GM12878 (cell line): ENCODE data around the gene UCN2.

Source experiments
- FOXM1 ChIP-seq: IDR thresholded peaks from 2 replicates; pipeline ENCODE4 v1.6.1; 2012; ENCODE audit warnings: low read depth, mild to moderate bottlenecking, inconsistent platforms, low read length, moderate library complexity
- NFYB ChIP-seq: IDR thresholded peaks from 2 replicates; pipeline ENCODE4 v1.6.1; 2011; ENCODE audit warnings: low read depth, mild to moderate bottlenecking, low read length, improper control_type of control experiment, moderate library complexity; ENCODE audit not compliant: insufficient read depth
- TAF1 ChIP-seq: IDR thresholded peaks from 2 replicates; pipeline ENCODE4 v1.6.1; 2011; ENCODE audit warnings: mild to moderate bottlenecking, low read depth, low read length, borderline replicate concordance
- ZNF24 ChIP-seq: fragments of 450-650 bp; IDR thresholded peaks from 2 replicates; pipeline ENCODE4 v1.6.1; 2017; ENCODE audit warnings: antibody characterized with exemption, mild to moderate bottlenecking
- TF ChIP-seq, protein P1 (sequence below), 3 experiments: IDR thresholded peaks in 2 of 3; conservative IDR thresholded peaks in 1 of 3; 2 replicates each; pipeline ENCODE4 v1.5.1; 2011; ENCODE audit warnings: low read depth in 3 of 3, low read length in 3 of 3, mild to moderate bottlenecking in 3 of 3, control low read depth in 2 of 3, moderate library complexity in 2 of 3, inconsistent platforms in 1 of 3, mixed read lengths in 1 of 3; ENCODE audit not compliant: control insufficient read depth in 2 of 3, insufficient read depth in 1 of 3; ENCODE audit errors: extremely low read depth in 1 of 3

DNA sequence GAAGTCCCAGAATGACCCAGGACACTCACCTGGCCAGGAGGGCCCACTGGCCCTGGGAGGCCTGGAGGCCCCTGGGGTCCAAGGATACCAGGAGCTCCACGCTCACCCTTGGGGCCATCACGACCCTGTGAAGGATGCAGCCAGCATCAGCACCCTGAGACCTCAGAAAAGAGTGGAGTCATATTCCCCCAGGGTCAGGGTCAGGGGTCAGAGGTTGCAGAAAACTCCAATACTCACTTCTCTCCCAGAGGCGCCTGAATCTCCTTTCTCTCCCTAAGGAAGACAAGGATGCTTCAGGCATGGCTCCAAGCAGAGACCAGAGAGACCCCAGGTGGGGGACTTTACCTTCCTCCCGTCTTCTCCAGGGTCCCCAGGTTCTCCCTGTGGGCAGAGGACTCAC, 13.1 kb upstream of the UCN2 start:
- TF ChIP-seq TAF1 (no peak), NFYB (no peak), FOXM1 (no peak), ZNF24 (no peak)
- TF ChIP-seq, protein P1, sequence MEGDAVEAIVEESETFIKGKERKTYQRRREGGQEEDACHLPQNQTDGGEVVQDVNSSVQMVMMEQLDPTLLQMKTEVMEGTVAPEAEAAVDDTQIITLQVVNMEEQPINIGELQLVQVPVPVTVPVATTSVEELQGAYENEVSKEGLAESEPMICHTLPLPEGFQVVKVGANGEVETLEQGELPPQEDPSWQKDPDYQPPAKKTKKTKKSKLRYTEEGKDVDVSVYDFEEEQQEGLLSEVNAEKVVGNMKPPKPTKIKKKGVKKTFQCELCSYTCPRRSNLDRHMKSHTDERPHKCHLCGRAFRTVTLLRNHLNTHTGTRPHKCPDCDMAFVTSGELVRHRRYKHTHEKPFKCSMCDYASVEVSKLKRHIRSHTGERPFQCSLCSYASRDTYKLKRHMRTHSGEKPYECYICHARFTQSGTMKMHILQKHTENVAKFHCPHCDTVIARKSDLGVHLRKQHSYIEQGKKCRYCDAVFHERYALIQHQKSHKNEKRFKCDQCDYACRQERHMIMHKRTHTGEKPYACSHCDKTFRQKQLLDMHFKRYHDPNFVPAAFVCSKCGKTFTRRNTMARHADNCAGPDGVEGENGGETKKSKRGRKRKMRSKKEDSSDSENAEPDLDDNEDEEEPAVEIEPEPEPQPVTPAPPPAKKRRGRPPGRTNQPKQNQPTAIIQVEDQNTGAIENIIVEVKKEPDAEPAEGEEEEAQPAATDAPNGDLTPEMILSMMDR (IDR thresholded peaks at IDR 0.05 in 2 of 3, conservative IDR thresholded peaks at IDR 0.05 in 1 of 3; ENCODE audit: control insufficient read depth in 2 of 3, extremely low read depth in 1 of 3, insufficient read depth in 1 of 3, low read depth in 3 of 3, low read length in 3 of 3): no peak
